HG03139 (cell line): Measurements from ENCODE around the gene BPGM.
"Not testable (repeated sequence)": the region's sequence is repeated elsewhere in the genome, so short reads cannot be mapped to it uniquely, and the experiment has no call there.

Source experiments
- ATAC-seq: cut with Tn5 transposase; IDR thresholded peaks from one replicate; pipeline ENCODE4 v1.9.1; 2021; ENCODE audit not compliant: unreplicated experiment

The BPGM gene

GRCh38 chr7:134662166-134662870 lies 15.7 kb downstream of the BPGM start:
- no peak for ATAC-seq

- no peak for ATAC-seq
Observed at GRCh38 chr7:134662871-134663205, 16.2 kb downstream of the BPGM start.

- not testable (repeated sequence) for ATAC-seq
Observed at GRCh38 chr7:134665045-134665444, 18.4 kb downstream of the BPGM start.

- ATAC-seq: no peak
Observed at GRCh38 chr7:134667899-134668298, 21.2 kb downstream of the BPGM start.

GRCh38 chr7:134669388-134669787 lies 22.7 kb downstream of the BPGM start:
- ATAC-seq: no peak

GRCh38 chr7:134669845-134670373 lies 23.3 kb downstream of the BPGM start:
- ATAC-seq: peak; percentile 75

- ATAC-seq: no peak
Observed at GRCh38 chr7:134671609-134672008, 25.0 kb downstream of the BPGM start.

GRCh38 chr7:134674424-134674823 lies 27.8 kb downstream of the BPGM start:
- no peak for ATAC-seq

GRCh38 chr7:134676743-134677142 lies 30.1 kb downstream of the BPGM start:
- ATAC-seq: no peak

- ATAC-seq: no peak
Observed at GRCh38 chr7:134678115-134678514, 31.5 kb downstream of the BPGM start.

GRCh38 chr7:134679006-134679405 lies 32.4 kb downstream of the BPGM start:
- ATAC-seq: no peak

GRCh38 chr7:134684165-134684564 lies 37.5 kb downstream of the BPGM start:
- ATAC-seq: no peak

GRCh38 chr7:134685250-134685649 lies 38.6 kb downstream of the BPGM start:
- ATAC-seq: no peak

- no peak for ATAC-seq
Observed at GRCh38 chr7:134686786-134687185, 40.1 kb downstream of the BPGM start.

- ATAC-seq: not testable (repeated sequence)
Observed at GRCh38 chr7:134689550-134689949, 42.9 kb downstream of the BPGM start.

- ATAC-seq: no peak
Observed at GRCh38 chr7:134690016-134690415, 43.4 kb downstream of the BPGM start.

- no peak for ATAC-seq
Observed at GRCh38 chr7:134690614-134691504, 44.2 kb downstream of the BPGM start.

GRCh38 chr7:134691546-134692343 lies 45.1 kb downstream of the BPGM start:
- no peak for ATAC-seq

- ATAC-seq: no peak
Observed at GRCh38 chr7:134692344-134692705, 45.7 kb downstream of the BPGM start.

GRCh38 chr7:134693256-134693655 lies 46.6 kb downstream of the BPGM start:
- ATAC-seq: no peak

GRCh38 chr7:134694299-134694698 lies 47.6 kb downstream of the BPGM start:
- no peak for ATAC-seq
